HG02884 (cell line): ENCODE data around the gene KDF1.
"Not testable (repeated sequence)": the region's sequence is repeated elsewhere in the genome, so short reads cannot be mapped to it uniquely, and the experiment has no call there.

Experiments used
- ATAC-seq: cut with Tn5 transposase; IDR thresholded peaks from one replicate; pipeline ENCODE4 v1.9.1; 2021; ENCODE audit warnings: mild to moderate bottlenecking, moderate library complexity; ENCODE audit not compliant: unreplicated experiment

KDF1 gene

GRCh38 chr1:26994020-26994786, 33.9 kb upstream of the KDF1 start:
- ATAC-seq, result no peak

DNA sequence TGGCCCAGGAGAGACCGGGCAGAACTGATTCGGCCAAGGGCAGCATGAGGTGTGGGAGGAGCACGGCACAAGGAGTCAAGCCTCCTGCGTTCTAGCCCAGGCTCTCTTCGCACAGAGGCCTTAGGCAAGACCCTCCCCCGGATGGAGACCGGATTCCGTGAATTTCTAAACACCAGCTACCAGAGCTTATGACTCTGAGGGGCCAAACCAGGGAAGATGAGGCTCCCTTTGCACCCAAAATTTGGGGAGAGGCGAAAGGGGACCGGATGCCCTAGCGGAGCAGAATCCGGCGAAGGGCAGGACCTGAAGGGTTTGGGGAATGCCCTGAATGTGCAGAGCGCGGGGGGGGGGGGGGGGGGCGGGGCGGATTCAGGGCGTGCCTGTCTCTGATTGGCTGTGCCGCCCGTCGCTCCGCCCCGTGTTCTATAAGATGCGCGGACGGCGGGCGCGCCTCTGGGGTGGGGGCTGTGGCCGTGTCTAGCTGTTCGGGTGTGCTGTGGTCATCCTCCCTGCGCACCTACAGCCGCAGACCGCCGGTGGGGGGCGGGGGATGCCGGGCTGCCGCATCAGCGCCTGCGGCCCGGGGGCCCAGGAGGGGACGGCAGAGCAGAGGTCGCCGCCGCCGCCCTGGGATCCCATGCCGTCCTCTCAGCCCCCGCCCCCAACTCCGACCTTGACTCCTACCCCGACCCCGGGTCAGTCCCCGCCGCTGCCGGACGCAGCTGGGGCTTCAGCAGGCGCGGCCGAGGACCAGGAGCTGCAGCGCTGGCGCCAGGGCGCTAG, 33.2 kb upstream of the KDF1 start, which contains the start of gene TRNP1:
TSS of gene TRNP1 (plus strand) at position 456 of the 783 bp plus-strand sequence. CDS start at position 551, 95 bp downstream.
- no peak for ATAC-seq

- no peak for ATAC-seq
Measured at GRCh38 chr1:26991310-26992116, 31.2 kb upstream of the KDF1 start.

DNA sequence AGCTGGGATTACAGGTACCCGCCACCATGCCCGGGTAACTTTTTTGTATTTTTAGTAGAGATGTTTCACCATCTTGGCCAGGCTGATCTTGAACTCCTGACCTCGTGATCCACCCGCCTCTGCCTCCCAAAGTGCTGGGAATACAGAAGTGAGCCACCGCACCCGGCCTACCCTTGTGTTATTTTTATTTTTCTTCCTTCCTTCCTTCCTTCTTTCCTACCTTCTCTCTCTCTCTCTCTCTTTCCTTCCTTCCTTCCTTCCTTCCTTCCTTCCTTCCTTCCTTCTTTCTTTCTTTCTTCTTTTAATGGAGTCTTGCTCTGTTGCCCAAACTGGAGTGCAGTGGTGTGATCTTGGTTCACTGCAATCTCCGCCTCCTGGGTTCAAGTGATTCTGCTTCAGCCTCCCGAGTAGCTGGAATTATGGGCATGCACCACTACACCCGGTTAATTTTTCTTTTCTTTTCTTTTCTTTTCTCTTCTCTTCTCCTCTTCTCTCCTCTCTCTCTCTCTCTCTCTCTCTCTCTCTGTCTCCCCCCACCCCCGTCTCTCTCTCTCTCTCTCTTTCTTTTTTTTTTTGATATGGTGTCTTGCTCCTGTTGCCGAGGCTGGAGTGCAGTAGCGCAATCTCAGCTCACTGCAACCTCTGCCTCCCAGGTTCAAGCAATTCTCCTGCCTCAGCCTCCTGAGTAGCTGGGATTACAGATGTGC, 29.3 kb upstream of the KDF1 start:
- ATAC-seq, result not testable (repeated sequence)

- no peak for ATAC-seq
Measured at GRCh38 chr1:26986658-26987057, 26.4 kb upstream of the KDF1 start.

- ATAC-seq, result no peak
Measured at GRCh38 chr1:26984291-26984690, 24.0 kb upstream of the KDF1 start.

DNA sequence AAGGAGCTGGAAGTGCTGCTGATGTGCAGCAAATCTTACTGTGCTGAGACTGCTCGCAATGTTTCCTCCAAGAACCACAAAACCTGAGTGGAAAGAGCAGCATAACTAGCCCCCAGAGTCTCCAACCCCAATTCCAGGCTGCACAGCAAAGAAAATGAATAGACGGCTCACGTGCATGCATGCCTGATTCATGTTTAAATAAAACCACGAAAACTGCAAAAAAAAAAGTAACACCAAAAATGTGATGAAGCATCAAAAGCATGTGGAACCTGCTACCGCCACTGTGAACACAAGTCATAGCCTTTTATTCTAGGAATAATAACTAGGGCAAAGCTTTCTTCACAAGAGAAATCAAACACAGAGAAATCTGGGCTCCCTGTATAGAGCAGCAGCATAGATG, 23.6 kb upstream of the KDF1 start:
- ATAC-seq, result no peak

- no peak for ATAC-seq
Measured at GRCh38 chr1:26981146-26981846, 21.0 kb upstream of the KDF1 start.

DNA sequence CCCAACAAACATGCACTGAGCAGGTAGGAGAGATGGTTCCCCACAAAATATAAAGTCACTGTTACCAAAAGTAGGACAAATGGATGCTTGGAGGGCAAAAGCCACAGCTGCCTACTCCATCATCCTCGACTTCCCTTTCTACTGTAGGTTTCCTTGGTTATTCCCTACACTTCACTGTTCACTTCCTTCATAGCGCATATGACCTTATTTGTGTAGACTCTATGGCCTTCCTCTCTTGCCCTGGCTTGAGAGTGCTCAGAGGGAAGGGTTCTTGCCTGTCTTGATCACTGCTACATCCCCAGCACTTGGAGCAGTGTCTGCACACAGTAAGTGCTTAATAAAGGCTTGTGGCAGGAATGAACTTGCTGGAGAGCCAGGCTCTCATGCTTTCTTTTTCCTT, 18.6 kb upstream of the KDF1 start:
- ATAC-seq, result no peak

DNA sequence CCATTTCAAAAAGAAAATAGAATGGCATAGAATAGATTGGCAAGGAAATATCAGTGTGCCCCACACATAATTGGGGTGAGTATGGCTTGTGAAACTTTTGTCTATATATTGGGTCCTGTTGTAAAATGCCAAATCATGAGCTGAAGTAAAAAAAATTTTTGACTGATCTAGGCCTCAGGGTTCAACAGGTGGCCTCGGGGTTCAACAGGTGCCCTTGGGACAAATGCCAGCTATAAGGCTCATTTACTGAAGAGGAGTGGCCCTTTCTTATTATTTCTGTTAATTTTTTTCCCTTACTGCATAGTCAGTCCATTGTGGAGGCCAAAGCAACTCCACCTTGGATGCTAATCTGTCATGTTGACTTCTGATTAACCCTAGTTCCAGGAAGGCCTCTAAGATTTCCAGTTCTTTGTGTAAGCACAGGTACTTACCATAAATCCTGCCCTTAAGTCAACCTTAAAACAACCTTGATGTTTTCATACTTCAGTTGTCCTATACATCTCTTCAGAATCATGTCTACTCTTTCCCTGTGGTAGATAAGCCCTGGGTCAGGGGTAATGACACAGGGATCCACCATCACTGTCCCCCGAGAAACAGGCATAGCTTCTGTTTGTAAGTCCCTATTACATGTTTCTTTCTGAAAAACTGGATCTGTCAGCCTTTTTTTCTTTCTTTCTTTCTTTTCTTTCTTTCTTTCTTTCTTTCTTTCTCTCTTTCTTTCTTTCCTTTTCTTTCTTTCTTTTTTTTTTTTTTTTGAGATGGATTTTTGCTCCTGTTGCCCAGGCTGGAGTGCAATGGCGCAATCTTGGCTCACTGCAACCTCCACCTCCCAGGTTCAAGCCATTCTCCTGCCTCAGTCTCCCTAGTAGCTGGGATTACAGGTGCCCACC, 16.6 kb upstream of the KDF1 start:
- ATAC-seq, result no peak

- ATAC-seq, result no peak
Measured at GRCh38 chr1:26972821-26973220, 12.6 kb upstream of the KDF1 start.

DNA sequence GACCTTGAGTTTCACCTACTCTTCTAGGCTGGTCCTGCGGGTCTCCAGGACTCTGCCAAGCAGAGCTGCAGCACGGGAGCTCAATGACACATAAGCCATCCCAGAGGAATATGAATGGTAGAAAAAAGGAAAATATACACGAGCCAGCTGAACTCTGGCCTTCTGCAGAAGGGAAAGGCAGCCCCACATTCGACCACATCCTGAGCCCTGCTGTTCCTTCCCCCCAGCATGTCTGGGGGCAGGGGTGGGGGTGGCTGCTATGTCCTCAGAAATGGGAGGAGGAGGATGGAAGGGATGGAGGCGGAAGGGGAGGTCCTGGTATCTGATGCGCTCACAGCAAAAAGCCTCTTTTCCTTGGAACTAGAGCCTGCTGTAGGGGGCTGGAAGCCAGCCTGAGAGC, 12.1 kb upstream of the KDF1 start:
- no peak for ATAC-seq

GRCh38 chr1:26971590-26971989, 11.3 kb upstream of the KDF1 start:
- no peak for ATAC-seq

GRCh38 chr1:26970810-26971209, 10.5 kb upstream of the KDF1 start:
- ATAC-seq, result no peak

GRCh38 chr1:26965628-26966027, 5.4 kb upstream of the KDF1 start:
- ATAC-seq, result no peak

- ATAC-seq, result no peak
Measured at GRCh38 chr1:26965213-26965612, 4.9 kb upstream of the KDF1 start.

GRCh38 chr1:26961826-26962225, 1.6 kb upstream of the KDF1 start:
- ATAC-seq, result no peak

DNA sequence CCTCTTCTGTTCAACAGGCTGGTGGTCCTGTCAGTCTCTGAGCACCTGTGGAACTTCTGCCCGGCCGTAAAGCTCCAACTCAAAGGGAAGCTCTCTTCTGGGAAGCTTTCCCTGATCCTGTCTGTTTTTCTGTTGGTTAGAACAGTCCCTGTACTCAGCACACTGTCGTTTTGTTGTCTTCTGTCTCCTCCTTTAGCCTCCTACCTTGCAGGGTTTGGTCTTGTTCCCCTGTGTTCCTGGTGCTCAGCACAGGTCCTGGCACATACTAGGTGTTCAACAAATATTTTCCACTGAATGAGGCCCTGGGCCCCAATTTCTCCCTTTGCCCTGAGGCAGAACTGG, 328 bp upstream of the KDF1 start:
- ATAC-seq, result no peak

GRCh38 chr1:26959270-26959669, 998 bp downstream of the KDF1 start:
- no peak for ATAC-seq
